ENCODE data around the gene PTRH1.

The PTRH1 gene

GRCh38 chr9:127731938-127732337 lies 16.5 kb upstream of the PTRH1 start:
- H3K36me3 ChIP-seq (ENCODE audit: insufficient read depth): no peaks in the 10 kb centered on the region
- H4K20me1 ChIP-seq (ENCODE audit: insufficient read depth): no peaks in the 10 kb centered on the region
- no peaks in the 10 kb centered on the region for H3K79me2 ChIP-seq (ENCODE audit: insufficient read depth, low read depth)
- H3K27ac ChIP-seq: no peak overlapping the region
- no peak overlapping the region for H3K4me2 ChIP-seq
- TF ChIP-seq, protein P1, sequence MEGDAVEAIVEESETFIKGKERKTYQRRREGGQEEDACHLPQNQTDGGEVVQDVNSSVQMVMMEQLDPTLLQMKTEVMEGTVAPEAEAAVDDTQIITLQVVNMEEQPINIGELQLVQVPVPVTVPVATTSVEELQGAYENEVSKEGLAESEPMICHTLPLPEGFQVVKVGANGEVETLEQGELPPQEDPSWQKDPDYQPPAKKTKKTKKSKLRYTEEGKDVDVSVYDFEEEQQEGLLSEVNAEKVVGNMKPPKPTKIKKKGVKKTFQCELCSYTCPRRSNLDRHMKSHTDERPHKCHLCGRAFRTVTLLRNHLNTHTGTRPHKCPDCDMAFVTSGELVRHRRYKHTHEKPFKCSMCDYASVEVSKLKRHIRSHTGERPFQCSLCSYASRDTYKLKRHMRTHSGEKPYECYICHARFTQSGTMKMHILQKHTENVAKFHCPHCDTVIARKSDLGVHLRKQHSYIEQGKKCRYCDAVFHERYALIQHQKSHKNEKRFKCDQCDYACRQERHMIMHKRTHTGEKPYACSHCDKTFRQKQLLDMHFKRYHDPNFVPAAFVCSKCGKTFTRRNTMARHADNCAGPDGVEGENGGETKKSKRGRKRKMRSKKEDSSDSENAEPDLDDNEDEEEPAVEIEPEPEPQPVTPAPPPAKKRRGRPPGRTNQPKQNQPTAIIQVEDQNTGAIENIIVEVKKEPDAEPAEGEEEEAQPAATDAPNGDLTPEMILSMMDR (conservative IDR thresholded peaks at IDR 0.05; ENCODE audit: low read depth, low read length): no peak
- H2AFZ ChIP-seq (ENCODE audit: low read depth): no peak overlapping the region
- no peak overlapping the region for H3K9ac ChIP-seq
- no peak overlapping the region for H3K4me3 ChIP-seq (IDR thresholded peaks at IDR 0.05; ENCODE audit: insufficient read depth, low read depth, low read length)
- H3K27me3 ChIP-seq (ENCODE audit: insufficient read depth, low read depth): no peaks in the 10 kb centered on the region
- H3K4me1 ChIP-seq (ENCODE audit: low read depth, poor library complexity, severe bottlenecking): peaks cover 19% of the 10 kb centered on the region

GRCh38 chr9:127730799-127731410 lies 15.4 kb upstream of the PTRH1 start:
- H3K4me1 ChIP-seq (ENCODE audit: low read depth, poor library complexity, severe bottlenecking): peaks cover 14% of the 10 kb centered on the region
- H3K79me2 ChIP-seq (ENCODE audit: insufficient read depth, low read depth): no peaks in the 10 kb centered on the region
- H3K27ac ChIP-seq: no peak overlapping the region
- no peaks in the 10 kb centered on the region for H4K20me1 ChIP-seq (ENCODE audit: insufficient read depth)
- H3K27me3 ChIP-seq (ENCODE audit: insufficient read depth, low read depth): no peaks in the 10 kb centered on the region
- no peak overlapping the region for H3K9ac ChIP-seq
- no peak overlapping the region for H3K4me3 ChIP-seq (IDR thresholded peaks at IDR 0.05; ENCODE audit: insufficient read depth, low read depth, low read length)
- no peak overlapping the region for H2AFZ ChIP-seq (ENCODE audit: low read depth)
- no peaks in the 10 kb centered on the region for H3K36me3 ChIP-seq (ENCODE audit: insufficient read depth)
- TF ChIP-seq, protein P1 (conservative IDR thresholded peaks at IDR 0.05; ENCODE audit: low read depth, low read length): no peak
- H3K4me2 ChIP-seq: no peak overlapping the region

- Histone ChIP-seq H3K4me3 (IDR thresholded peaks at IDR 0.05; ENCODE audit: insufficient read depth, low read depth, low read length) (no peak overlapping the region), H3K36me3 (ENCODE audit: insufficient read depth) (no peaks in the 10 kb centered on the region), H3K4me2 (no peak overlapping the region), H3K79me2 (ENCODE audit: insufficient read depth, low read depth) (no peaks in the 10 kb centered on the region), H3K9ac (no peak overlapping the region), H3K27ac (no peak overlapping the region), H2AFZ (ENCODE audit: low read depth) (no peak overlapping the region), H3K27me3 (ENCODE audit: insufficient read depth, low read depth) (no peaks in the 10 kb centered on the region), H3K4me1 (ENCODE audit: low read depth, poor library complexity, severe bottlenecking) (peaks cover 9% of the 10 kb centered on the region), H4K20me1 (ENCODE audit: insufficient read depth) (no peaks in the 10 kb centered on the region)
- TF ChIP-seq, protein P1 (conservative IDR thresholded peaks at IDR 0.05; ENCODE audit: low read depth, low read length): no peak
Measured at GRCh38 chr9:127730262-127730661, 14.8 kb upstream of the PTRH1 start.

- H3K79me2 ChIP-seq (ENCODE audit: insufficient read depth, low read depth): no peaks in the 10 kb centered on the region
- TF ChIP-seq, protein P1 (conservative IDR thresholded peaks at IDR 0.05; ENCODE audit: low read depth, low read length): no peak
- no peaks in the 10 kb centered on the region for H4K20me1 ChIP-seq (ENCODE audit: insufficient read depth)
- no peak overlapping the region for H3K27ac ChIP-seq
- H3K9ac ChIP-seq: no peak overlapping the region
- no peak overlapping the region for H3K4me2 ChIP-seq
- no peak overlapping the region for H3K4me3 ChIP-seq (IDR thresholded peaks at IDR 0.05; ENCODE audit: insufficient read depth, low read depth, low read length)
- no peaks in the 10 kb centered on the region for H3K27me3 ChIP-seq (ENCODE audit: insufficient read depth, low read depth)
- no peaks in the 10 kb centered on the region for H3K36me3 ChIP-seq (ENCODE audit: insufficient read depth)
- H2AFZ ChIP-seq (ENCODE audit: low read depth): no peak overlapping the region
- H3K4me1 ChIP-seq (ENCODE audit: low read depth, poor library complexity, severe bottlenecking): peaks cover 9% of the 10 kb centered on the region
Measured at GRCh38 chr9:127729522-127730256, 14.2 kb upstream of the PTRH1 start.

All from KMS-11 (cell line).